HG02973 (cell line): ENCODE data around the gene HOXB9.

Experiments used
- ATAC-seq: cut with Tn5 transposase; IDR thresholded peaks from one replicate; pipeline ENCODE4 v1.9.1; 2021; ENCODE audit warnings: moderate library complexity; ENCODE audit not compliant: unreplicated experiment

Gene HOXB9

GRCh38 chr17:48625495-48626244 is 488 bp downstream of the HOXB9 start:
- ATAC-seq, result no peak

GRCh38 chr17:48624544-48625494 is 1.3 kb downstream of the HOXB9 start:
- ATAC-seq, result no peak

- ATAC-seq, result no peak
These were observed 2.0 kb downstream of the HOXB9 start for GRCh38 chr17:48624118-48624517.

- ATAC-seq, result no peak
These were observed 2.6 kb downstream of the HOXB9 start for GRCh38 chr17:48623583-48623982.

- no peak for ATAC-seq
These were observed 3.3 kb downstream of the HOXB9 start for GRCh38 chr17:48622857-48623256.

- no peak for ATAC-seq
These were observed 4.5 kb downstream of the HOXB9 start for GRCh38 chr17:48621410-48622392.

GRCh38 chr17:48620461-48621139 is 5.6 kb downstream of the HOXB9 start:
- ATAC-seq, result no peak

- ATAC-seq, result no peak
These were observed 6.2 kb downstream of the HOXB9 start for GRCh38 chr17:48619826-48620449.

- ATAC-seq, result no peak
These were observed 7.8 kb downstream of the HOXB9 start for GRCh38 chr17:48618256-48618896.

GRCh38 chr17:48617471-48618255 is 8.5 kb downstream of the HOXB9 start:
- no peak for ATAC-seq

GRCh38 chr17:48616717-48617470 is 9.3 kb downstream of the HOXB9 start:
- ATAC-seq, result no peak

GRCh38 chr17:48615963-48616716 is 10.0 kb downstream of the HOXB9 start:
- ATAC-seq, result no peak

- no peak for ATAC-seq
These were observed 10.9 kb downstream of the HOXB9 start, which contains the start of gene HOXB8 for GRCh38 chr17:48615047-48615962. TSS of gene HOXB8 (minus strand) at chr17:48615292. CDS start at chr17:48614704, 588 bp downstream.

GRCh38 chr17:48613862-48614694 is 12.1 kb downstream of the HOXB9 start:
- no peak for ATAC-seq
